SK-N-SH treated with all-trans-retinoic acid at 6 μM for 48 hours (cell line): ENCODE data around the gene SLC2A11.

ENCODE experiments used
- CSDC2 ChIP-seq: fragments of 250-450 bp; sonication (Bioruptor Pico); IDR thresholded peaks from 2 replicates; pipeline ENCODE4 v1.5.0; 2020; ENCODE audit warnings: mild to moderate bottlenecking, moderate library complexity
- ESRRG ChIP-seq: fragments of 250-450 bp; sonication (Bioruptor Pico); IDR thresholded peaks from 2 replicates; pipeline ENCODE4 v1.6.1; 2021; ENCODE audit warnings: mild to moderate bottlenecking
- GLIS3 ChIP-seq: fragments of 250-450 bp; sonication (Bioruptor Pico); IDR thresholded peaks from 2 replicates; pipeline ENCODE4 v1.5.0; 2020; ENCODE audit warnings: mild to moderate bottlenecking, moderate library complexity
- OSR1 ChIP-seq: fragments of 250-450 bp; sonication (Bioruptor Pico); IDR thresholded peaks from 2 replicates; pipeline ENCODE4 v1.8.0; 2022; ENCODE audit warnings: moderate library complexity, mild to moderate bottlenecking, inconsistent platforms
- PATZ1 ChIP-seq: fragments of 250-450 bp; sonication (Bioruptor Pico); IDR thresholded peaks from 2 replicates; pipeline ENCODE4 v1.8.0; 2020; ENCODE audit warnings: mild to moderate bottlenecking, moderate library complexity, borderline replicate concordance
- RARB ChIP-seq: fragments of 250-450 bp; sonication (Bioruptor Pico); IDR thresholded peaks from 2 replicates; pipeline ENCODE4 v1.8.0; 2021; ENCODE audit warnings: mild to moderate bottlenecking, moderate library complexity
- SNAI2 ChIP-seq: fragments of 250-450 bp; sonication (Bioruptor Pico); IDR thresholded peaks from 2 replicates; pipeline ENCODE4 v1.5.0; 2020; ENCODE audit warnings: mild to moderate bottlenecking, moderate library complexity
- TOX ChIP-seq: fragments of 250-450 bp; sonication (Bioruptor Pico); IDR thresholded peaks from 2 replicates; pipeline ENCODE4 v1.8.0; 2021; ENCODE audit warnings: mild to moderate bottlenecking, moderate library complexity, borderline replicate concordance
- ZC3H10 ChIP-seq: fragments of 250-450 bp; sonication (Bioruptor Pico); IDR thresholded peaks from 2 replicates; pipeline ENCODE4 v1.5.1; 2021; ENCODE audit warnings: mild to moderate bottlenecking, moderate library complexity
- ZFP30 ChIP-seq: fragments of 450-650 bp; formaldehyde crosslinking; IDR thresholded peaks from 2 replicates; pipeline ENCODE4 v1.5.0; 2022; ENCODE audit warnings: mild to moderate bottlenecking, moderate library complexity

- TF ChIP-seq SNAI2 (no peak), ZC3H10 (CRISPR knock-in tag) (no peak), CSDC2 (CRISPR knock-in tag) (no peak), TOX (CRISPR knock-in tag) (no peak), ZFP30 (CRISPR knock-in tag) (no peak), PATZ1 (CRISPR knock-in tag) (no peak), RARB (CRISPR knock-in tag) (no peak), ESRRG (no peak), OSR1 (CRISPR knock-in tag) (no peak), GLIS3 (CRISPR knock-in tag) (no peak)
Observed at GRCh38 chr22:23877566-23877965, 19.9 kb downstream of the SLC2A11 start.
